H9 (cell line): ENCODE measurements around the gene KIF22. TPM values are rescaled to one million over a fixed set of nuclear protein-coding genes. Genes with fewer than 3 reads are reported as not detected.
"Not testable (repeated sequence)": the region's sequence is repeated elsewhere in the genome, so short reads cannot be mapped to it uniquely, and the experiment has no call there.

Experiments
- DNase-seq: peaks from one replicate; pipeline ENCODE4 v3.0.0-alpha.2; 2017
- H2AFZ ChIP-seq: one replicate; pipeline ENCODE4 v1.6.1; 2013; ENCODE audit warnings: mild to moderate bottlenecking, low read length, control low read depth, moderate library complexity
- H2AK5ac ChIP-seq: 2 replicates; pipeline ENCODE4 v1.6.1; 2013; ENCODE audit warnings: low read length, control low read depth, mixed read lengths; ENCODE audit not compliant: insufficient read length
- H2BK120ac ChIP-seq: one replicate; pipeline ENCODE4 v1.6.1; 2013; ENCODE audit warnings: low read depth, mild to moderate bottlenecking, low read length, control low read depth, inconsistent platforms; ENCODE audit not compliant: poor library complexity, severe bottlenecking
- H2BK12ac ChIP-seq: 2 replicates; pipeline ENCODE4 v1.6.1; 2013; ENCODE audit warnings: low read length, control low read depth, mixed read lengths, low read depth; ENCODE audit not compliant: insufficient read length
- H2BK15ac ChIP-seq: 2 replicates; pipeline ENCODE4 v1.6.1; 2013; ENCODE audit warnings: low read depth, low read length, control low read depth
- H2BK20ac ChIP-seq: one replicate; pipeline ENCODE4 v1.6.1; 2013; ENCODE audit warnings: low read depth, mild to moderate bottlenecking, low read length, control low read depth, inconsistent platforms; ENCODE audit not compliant: poor library complexity, severe bottlenecking
- H2BK5ac ChIP-seq: 2 replicates; pipeline ENCODE4 v1.6.1; 2013; ENCODE audit warnings: low read length, control low read depth, mixed read lengths; ENCODE audit not compliant: insufficient read length
- H3K14ac ChIP-seq: 2 replicates; pipeline ENCODE4 v1.6.1; 2013; ENCODE audit warnings: low read length, control low read depth; ENCODE audit not compliant: insufficient read depth
- H3K18ac ChIP-seq: 2 replicates; pipeline ENCODE4 v1.6.1; 2013; ENCODE audit warnings: low read depth, mild to moderate bottlenecking, mixed read lengths, low read length, control low read depth; ENCODE audit not compliant: insufficient read length
- H3K23ac ChIP-seq: 2 replicates; pipeline ENCODE4 v1.6.1; 2013; ENCODE audit warnings: low read length, control low read depth, mixed read lengths, low read depth; ENCODE audit not compliant: insufficient read length
- H3K23me2 ChIP-seq: 2 replicates; pipeline ENCODE4 v1.6.1; 2013; ENCODE audit warnings: low read depth, mild to moderate bottlenecking, mixed read lengths, low read length, control low read depth; ENCODE audit not compliant: insufficient read length, poor library complexity, severe bottlenecking
- H3K27ac ChIP-seq: 2 replicates; pipeline ENCODE4 v1.5.1; 2013; ENCODE audit warnings: low read length, control low read depth, mixed read lengths, low read depth; ENCODE audit not compliant: insufficient read length
- H3K27me3 ChIP-seq: 2 replicates; pipeline ENCODE4 v1.6.1; 2013; ENCODE audit warnings: low read length, control low read depth, inconsistent platforms; ENCODE audit not compliant: insufficient read depth
- H3K4ac ChIP-seq: 2 replicates; pipeline ENCODE4 v1.6.1; 2013; ENCODE audit warnings: low read depth, mild to moderate bottlenecking, control low read depth, inconsistent platforms, low read length, moderate library complexity
- H3K4me1 ChIP-seq: 2 replicates; pipeline ENCODE4 v1.6.1; 2013; ENCODE audit warnings: low read length, control low read depth, inconsistent platforms; ENCODE audit not compliant: insufficient read depth
- H3K4me2 ChIP-seq: 2 replicates; pipeline ENCODE4 v1.6.1; 2013; ENCODE audit warnings: low read length, control low read depth, mixed read lengths; ENCODE audit not compliant: insufficient read length, insufficient read depth
- H3K56ac ChIP-seq: 2 replicates; pipeline ENCODE4 v1.6.1; 2013; ENCODE audit warnings: low read depth, mild to moderate bottlenecking, mixed read lengths, low read length, control low read depth; ENCODE audit not compliant: insufficient read length
- H3K79me1 ChIP-seq: 2 replicates; pipeline ENCODE4 v1.6.1; 2013; ENCODE audit warnings: low read depth, mild to moderate bottlenecking, moderate library complexity, low read length, control low read depth, inconsistent platforms; ENCODE audit not compliant: insufficient read depth, poor library complexity, severe bottlenecking
- H3K79me2 ChIP-seq: 2 replicates; pipeline ENCODE4 v1.6.1; 2013; ENCODE audit warnings: low read length, control low read depth, inconsistent platforms; ENCODE audit not compliant: insufficient read depth
- H3K9ac ChIP-seq: 2 replicates; pipeline ENCODE4 v1.6.1; 2013; ENCODE audit warnings: low read length, control low read depth, mixed read lengths; ENCODE audit not compliant: insufficient read length; ENCODE audit errors: extremely low read depth
- H3K9me3 ChIP-seq: one replicate; pipeline ENCODE4 v1.6.1; 2013; ENCODE audit warnings: low read depth, low read length, inconsistent platforms; ENCODE audit not compliant: control insufficient read depth
- H3T11ph ChIP-seq: one replicate; pipeline ENCODE4 v1.6.1; 2013; ENCODE audit warnings: mild to moderate bottlenecking, low read length, control low read depth, inconsistent platforms
- H4K20me1 ChIP-seq: one replicate; pipeline ENCODE4 v1.6.1; 2013; ENCODE audit not compliant: control insufficient read depth, insufficient read length, insufficient read depth
- H4K5ac ChIP-seq: 2 replicates; pipeline ENCODE4 v1.6.1; 2013; ENCODE audit warnings: low read depth, mild to moderate bottlenecking, mixed read lengths, low read length, control low read depth; ENCODE audit not compliant: insufficient read length
- H4K8ac ChIP-seq: replicated peaks from 2 replicates; pipeline ENCODE4 v1.6.1; 2013; ENCODE audit warnings: low read length, control low read depth, mixed read lengths, low read depth; ENCODE audit not compliant: insufficient read length
- H4K91ac ChIP-seq: 2 replicates; pipeline ENCODE4 v1.6.1; 2013; ENCODE audit warnings: low read depth, mild to moderate bottlenecking, moderate library complexity, mixed read lengths, low read length, control low read depth; ENCODE audit not compliant: insufficient read length
- H3K27ac Mint-ChIP-seq, 3 experiments: 2 replicates in 2 of 3; 3 replicates in 1 of 3; pipeline ENCODE4 v1.8.0; 2020 to 2021; ENCODE audit warnings: mixed read lengths in 3 of 3, mild to moderate bottlenecking in 1 of 3, moderate library complexity in 1 of 3
- H3K27me3 Mint-ChIP-seq: 2 replicates; pipeline ENCODE4 v1.8.0; 2021; ENCODE audit warnings: low read depth, mild to moderate bottlenecking, moderate library complexity, mixed read lengths
- H3K36me3 Mint-ChIP-seq, 3 experiments: 2 replicates in 2 of 3; 3 replicates in 1 of 3; pipeline ENCODE4 v1.8.0; 2020 to 2021; ENCODE audit warnings: low read depth in 3 of 3, mixed read lengths in 3 of 3; ENCODE audit not compliant: insufficient read depth in 1 of 3
- H3K4me1 Mint-ChIP-seq, 2 experiments: 2 replicates each; pipeline ENCODE4 v1.8.0; 2020; ENCODE audit warnings: mixed read lengths in 2 of 2
- H3K4me3 Mint-ChIP-seq, 2 experiments: 2 replicates in 1 of 2; 3 replicates in 1 of 2; pipeline ENCODE4 v1.8.0; 2020 to 2021; ENCODE audit warnings: mild to moderate bottlenecking in 2 of 2, mixed read lengths in 2 of 2, moderate library complexity in 1 of 2
- H3K9me3 Mint-ChIP-seq, 2 experiments: 2 replicates in 1 of 2; 3 replicates in 1 of 2; pipeline ENCODE4 v1.8.0; 2020; ENCODE audit warnings: mild to moderate bottlenecking in 2 of 2, mixed read lengths in 2 of 2, moderate library complexity in 1 of 2
- WGBS: extraction: QIAGEN DNeasy Blood & Tissue Kit; methylation state at CpG from one replicate; pipeline ENCODE4 v1.1.7; 2013; ENCODE audit warnings: missing lambda C conversion rate, low lambda C conversion rate, mixed read lengths; ENCODE audit not compliant: insufficient read length; ENCODE audit errors: extremely low coverage; 5-methylcytosine and 5-hydroxymethylcytosine counted together
- total RNA-seq: library from RNA; stranded (reverse); gene quantifications from 2 replicates; pipeline ENCODE4 v1.2.1, GENCODE V29; 2021
- TF ChIP-seq, protein P1 (sequence below): fragments of 200-600 bp; sonication (generic); conservative IDR thresholded peaks from 3 replicates; pipeline ENCODE4 v1.8.0; 2021; ENCODE audit warnings: antibody characterized with exemption, mild to moderate bottlenecking

Gene KIF22
- total RNA-seq, 1 experiment from 2014 or later, result 151 TPM

- H3T11ph ChIP-seq, result no peak overlapping the region
- H3K36me3 Mint-ChIP-seq, result no peaks in the 10 kb centered on the region; a peak in 1 of 7 replicates
- no peak overlapping the region for H3K4ac ChIP-seq
- H3K79me1 ChIP-seq, result no peaks in the 10 kb centered on the region
- no CpG with 5 or more reads among the region's 10 CpGs for WGBS
- no peak overlapping the region for H3K18ac ChIP-seq
- no peak overlapping the region for H4K8ac ChIP-seq
- H3K56ac ChIP-seq, result no peak overlapping the region
- peaks cover 24 to 30% of the 10 kb centered on the region in 2 experiments for H3K4me1 Mint-ChIP-seq
- H4K5ac ChIP-seq, result no peak overlapping the region
- no peak overlapping the region for H3K14ac ChIP-seq
- no peak overlapping the region for H2BK5ac ChIP-seq
- H3K4me3 Mint-ChIP-seq, result no peak overlapping the region
- H3K9me3 ChIP-seq, result no peaks in the 10 kb centered on the region
- H3K79me2 ChIP-seq, result no peaks in the 10 kb centered on the region
- peaks cover 0 to 2% of the 10 kb centered on the region in 2 experiments; a peak in 3 of 5 replicates for H3K9me3 Mint-ChIP-seq
- H3K23ac ChIP-seq, result no peak overlapping the region
- peaks cover 41% of the 10 kb centered on the region for H3K27me3 Mint-ChIP-seq
- TF ChIP-seq, protein P1, sequence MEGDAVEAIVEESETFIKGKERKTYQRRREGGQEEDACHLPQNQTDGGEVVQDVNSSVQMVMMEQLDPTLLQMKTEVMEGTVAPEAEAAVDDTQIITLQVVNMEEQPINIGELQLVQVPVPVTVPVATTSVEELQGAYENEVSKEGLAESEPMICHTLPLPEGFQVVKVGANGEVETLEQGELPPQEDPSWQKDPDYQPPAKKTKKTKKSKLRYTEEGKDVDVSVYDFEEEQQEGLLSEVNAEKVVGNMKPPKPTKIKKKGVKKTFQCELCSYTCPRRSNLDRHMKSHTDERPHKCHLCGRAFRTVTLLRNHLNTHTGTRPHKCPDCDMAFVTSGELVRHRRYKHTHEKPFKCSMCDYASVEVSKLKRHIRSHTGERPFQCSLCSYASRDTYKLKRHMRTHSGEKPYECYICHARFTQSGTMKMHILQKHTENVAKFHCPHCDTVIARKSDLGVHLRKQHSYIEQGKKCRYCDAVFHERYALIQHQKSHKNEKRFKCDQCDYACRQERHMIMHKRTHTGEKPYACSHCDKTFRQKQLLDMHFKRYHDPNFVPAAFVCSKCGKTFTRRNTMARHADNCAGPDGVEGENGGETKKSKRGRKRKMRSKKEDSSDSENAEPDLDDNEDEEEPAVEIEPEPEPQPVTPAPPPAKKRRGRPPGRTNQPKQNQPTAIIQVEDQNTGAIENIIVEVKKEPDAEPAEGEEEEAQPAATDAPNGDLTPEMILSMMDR, result no peak
- no peaks in the 10 kb centered on the region; the same call in 1 of the 2 replicates for H3K27me3 ChIP-seq
- DNase-seq, result peak; percentile 41
- no peaks in the 10 kb centered on the region for H3K4me1 ChIP-seq
- H3K27ac Mint-ChIP-seq, result no peak overlapping the region
- H3K23me2 ChIP-seq, result no peaks in the 10 kb centered on the region
- no peak overlapping the region for H2BK120ac ChIP-seq
- H2AK5ac ChIP-seq, result no peak overlapping the region
- H3K27ac ChIP-seq, result no peak overlapping the region
- H2BK20ac ChIP-seq, result no peak overlapping the region
- no peak overlapping the region for H2BK12ac ChIP-seq
- no peak overlapping the region for H4K91ac ChIP-seq
- no peak overlapping the region for H2BK15ac ChIP-seq
- H3K4me2 ChIP-seq, result no peak overlapping the region
- no peak overlapping the region for H2AFZ ChIP-seq
- H4K20me1 ChIP-seq, result no peaks in the 10 kb centered on the region
- H3K9ac ChIP-seq, result no peak overlapping the region
These were observed 11.1 kb upstream of the KIF22 start for GRCh38 chr16:29779474-29779873.

- H3K4ac ChIP-seq, H3K23me2 ChIP-seq, H4K5ac ChIP-seq, H3K9me3 Mint-ChIP-seq, H3K79me1 ChIP-seq, H2BK20ac ChIP-seq, DNase-seq, H3T11ph ChIP-seq, H2BK12ac ChIP-seq, H3K18ac ChIP-seq, H2AFZ ChIP-seq, H4K20me1 ChIP-seq, H3K14ac ChIP-seq, H2BK5ac ChIP-seq, H4K91ac ChIP-seq, H2BK15ac ChIP-seq, H3K79me2 ChIP-seq, H3K27ac ChIP-seq, H3K9ac ChIP-seq, H3K4me2 ChIP-seq, H3K4me1 ChIP-seq, H3K9me3 ChIP-seq, H3K36me3 Mint-ChIP-seq, H2AK5ac ChIP-seq, H4K8ac ChIP-seq, H3K27me3 ChIP-seq, H3K23ac ChIP-seq, H3K56ac ChIP-seq, H2BK120ac ChIP-seq, H3K27ac Mint-ChIP-seq: not testable (repeated sequence)
- no CpG with 5 or more reads among the region's 13 CpGs for WGBS
- Mint-ChIP-seq H3K4me3 (0 out of 5 replicates have a peak overlapping the region, but pooled peaks of 1 of the 2 experiments have one; percentile 13), H3K4me1 (peaks cover 27 to 30% of the 10 kb centered on the region in 2 experiments), H3K27me3 (peaks cover 50% of the 10 kb centered on the region)
These were observed 7.2 kb upstream of the KIF22 start for GRCh38 chr16:29783094-29783953.
